Measurements from ENCODE around the gene AUTS2.

AUTS2 gene

GRCh38 chr7:70539205-70539604 is 940.9 kb downstream of the AUTS2 start:
- DNase-seq (ENCODE audit: low read depth in 3 of 3), result no peak

- DNase-seq (ENCODE audit: low read depth in 3 of 3), result no peak
Measured at GRCh38 chr7:70539617-70540016, 941.3 kb downstream of the AUTS2 start.

GRCh38 chr7:70540641-70541040 is 942.4 kb downstream of the AUTS2 start:
- no peak for DNase-seq (ENCODE audit: low read depth in 3 of 3)

GRCh38 chr7:70542750-70543376 is 944.6 kb downstream of the AUTS2 start:
- no peak for DNase-seq (ENCODE audit: low read depth in 3 of 3)

GRCh38 chr7:70544016-70544415 is 945.7 kb downstream of the AUTS2 start:
- no peak for DNase-seq (ENCODE audit: low read depth in 3 of 3)

GRCh38 chr7:70545214-70545613 is 946.9 kb downstream of the AUTS2 start:
- DNase-seq (ENCODE audit: low read depth in 3 of 3), result no peak

GRCh38 chr7:70552141-70552540 is 953.9 kb downstream of the AUTS2 start:
- no peak for DNase-seq (ENCODE audit: low read depth in 3 of 3)

- DNase-seq (ENCODE audit: low read depth in 3 of 3), result no peak
Measured at GRCh38 chr7:70553364-70553763, 955.1 kb downstream of the AUTS2 start.

GRCh38 chr7:70554646-70555045 is 956.4 kb downstream of the AUTS2 start:
- DNase-seq (ENCODE audit: low read depth in 3 of 3), result no peak

- DNase-seq (ENCODE audit: low read depth in 3 of 3), result no peak
Measured at GRCh38 chr7:70556761-70557160, 958.5 kb downstream of the AUTS2 start.

GRCh38 chr7:70557338-70557737 is 959.1 kb downstream of the AUTS2 start:
- DNase-seq (ENCODE audit: low read depth in 3 of 3), result no peak

- DNase-seq (ENCODE audit: low read depth in 3 of 3), result no peak
Measured at GRCh38 chr7:70559815-70560214, 961.5 kb downstream of the AUTS2 start.

GRCh38 chr7:70563960-70564359 is 965.7 kb downstream of the AUTS2 start:
- no peak for DNase-seq (ENCODE audit: low read depth in 3 of 3)

- no peak for DNase-seq (ENCODE audit: low read depth in 3 of 3)
Measured at GRCh38 chr7:70565721-70566370, 967.6 kb downstream of the AUTS2 start.

- DNase-seq (ENCODE audit: low read depth in 3 of 3), result no peak
Measured at GRCh38 chr7:70566671-70567070, 968.4 kb downstream of the AUTS2 start.

- no peak for DNase-seq (ENCODE audit: low read depth in 3 of 3)
Measured at GRCh38 chr7:70568674-70569334, 970.5 kb downstream of the AUTS2 start.

- DNase-seq (ENCODE audit: low read depth in 3 of 3), result no peak
Measured at GRCh38 chr7:70569335-70569819, 971.1 kb downstream of the AUTS2 start.

- no peak for DNase-seq (ENCODE audit: low read depth in 3 of 3)
Measured at GRCh38 chr7:70570029-70570428, 971.8 kb downstream of the AUTS2 start.

GRCh38 chr7:70570961-70571360 is 972.7 kb downstream of the AUTS2 start:
- no peak for DNase-seq (ENCODE audit: low read depth in 3 of 3)

GRCh38 chr7:70571403-70571934 is 973.2 kb downstream of the AUTS2 start:
- DNase-seq (ENCODE audit: low read depth in 3 of 3), result no peak

GRCh38 chr7:70571961-70572360 is 973.7 kb downstream of the AUTS2 start:
- no peak for DNase-seq (ENCODE audit: low read depth in 3 of 3)

- DNase-seq (ENCODE audit: low read depth in 3 of 3), result no peak
Measured at GRCh38 chr7:70572571-70572970, 974.3 kb downstream of the AUTS2 start.
